Activated T-cell treated with anti-CD3 and anti-CD28 coated beads for 1 hour (primary cell): ENCODE results near the gene MBNL3.
"Not testable (repeated sequence)": the region's sequence is repeated elsewhere in the genome, so short reads cannot be mapped to it uniquely, and the experiment has no call there.

Experiments used
- DNase-seq: peaks from one replicate; pipeline ENCODE4 v3.0.0-alpha.2; 2020; ENCODE audit warnings: low read depth

Gene MBNL3

DNA sequence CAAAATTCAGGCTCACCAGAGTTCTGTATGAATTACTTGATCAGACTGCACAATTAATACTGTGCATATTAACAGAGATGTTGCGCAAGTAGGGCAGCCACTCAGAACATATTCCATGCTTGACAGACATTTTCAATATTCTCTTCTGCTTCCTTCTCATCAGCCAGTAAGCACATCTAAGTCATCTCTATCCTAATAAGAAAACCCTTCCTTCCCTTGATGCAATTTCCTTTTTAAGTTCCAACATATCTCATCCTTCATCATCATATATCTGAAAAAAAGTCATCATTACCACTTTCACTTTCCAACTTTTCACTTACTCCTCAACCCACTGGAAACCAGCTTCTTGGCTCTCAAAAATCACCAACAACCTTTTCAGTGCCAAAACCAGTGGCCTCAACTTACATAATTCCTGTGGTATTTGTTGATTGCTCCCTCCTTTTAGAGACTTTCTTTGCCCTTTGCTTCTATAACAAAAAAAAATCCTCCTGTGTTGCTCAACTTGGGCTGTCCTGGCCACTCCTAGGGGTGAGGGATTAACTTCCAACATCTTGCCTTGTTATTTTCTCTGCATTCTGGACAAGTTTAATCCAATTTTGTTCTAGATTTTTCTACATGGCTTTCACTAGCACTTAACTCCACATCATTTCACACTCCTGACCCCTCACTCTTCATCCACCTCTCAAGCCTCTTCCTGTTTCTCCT lies 14.1 kb downstream of the MBNL3 start:
- DNase-seq, result no peak

- DNase-seq, result no peak
Observed at GRCh38 chrX:132472397-132472796, 16.4 kb downstream of the MBNL3 start.

GRCh38 chrX:132470831-132471230 lies 18.0 kb downstream of the MBNL3 start:
- no peak for DNase-seq

DNA sequence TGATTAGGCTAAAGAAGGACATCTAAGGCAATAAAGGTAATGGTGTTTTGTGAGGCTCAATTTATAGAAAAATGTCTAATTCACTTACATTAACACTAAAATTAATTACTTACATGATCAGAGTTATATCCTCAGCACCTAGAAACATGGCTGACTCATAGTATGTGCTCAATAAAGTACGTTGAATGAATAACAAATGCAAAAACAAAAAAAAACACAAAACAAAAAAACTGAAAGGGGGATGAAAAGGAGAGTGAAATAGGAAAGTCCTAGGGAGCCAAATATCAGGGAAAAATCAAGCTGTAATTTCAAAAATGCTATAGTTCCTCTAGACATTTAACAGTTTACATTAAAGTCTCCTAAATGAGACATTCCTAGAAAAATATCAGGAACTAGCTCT lies 18.7 kb downstream of the MBNL3 start:
- DNase-seq, result no peak

GRCh38 chrX:132468454-132468853 lies 20.4 kb downstream of the MBNL3 start:
- no peak for DNase-seq

- DNase-seq, result no peak
Observed at GRCh38 chrX:132467989-132468388, 20.8 kb downstream of the MBNL3 start.

- DNase-seq, result no peak
Observed at GRCh38 chrX:132467026-132467425, 21.8 kb downstream of the MBNL3 start.

GRCh38 chrX:132463411-132463810 lies 25.4 kb downstream of the MBNL3 start:
- DNase-seq, result no peak

- DNase-seq, result no peak
Observed at GRCh38 chrX:132461886-132462285, 27.0 kb downstream of the MBNL3 start.

DNA sequence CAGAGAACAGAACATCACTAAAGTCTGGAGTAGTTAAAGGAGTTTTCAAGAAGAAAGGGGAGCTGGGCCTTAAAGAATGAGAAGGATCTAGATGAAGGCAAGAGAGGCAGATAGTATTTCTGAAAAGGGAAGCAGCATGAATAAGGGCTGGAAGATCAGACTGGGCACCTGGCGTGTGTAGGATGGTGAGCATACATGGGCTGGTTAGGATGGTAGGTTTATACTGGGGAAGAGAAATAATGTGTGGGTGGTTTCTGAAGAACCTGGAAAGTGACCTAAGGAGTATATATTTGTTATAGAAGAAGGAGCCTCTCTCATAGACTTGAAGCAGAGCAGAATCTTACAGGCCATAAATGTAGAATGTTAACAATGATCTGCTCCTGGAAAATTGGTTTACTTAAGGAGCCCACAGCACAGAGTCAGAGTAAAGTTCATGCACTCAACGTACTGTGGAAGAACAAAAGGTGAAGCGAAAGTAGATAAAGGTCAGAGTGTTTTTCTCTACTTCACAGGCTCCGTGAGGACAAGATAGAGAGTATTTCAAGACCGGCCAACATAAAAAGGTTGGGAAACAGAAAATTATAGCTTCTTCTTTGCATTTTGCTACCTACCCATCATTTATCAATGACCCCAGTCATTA lies 35.8 kb downstream of the MBNL3 start:
- DNase-seq, result no peak

DNA sequence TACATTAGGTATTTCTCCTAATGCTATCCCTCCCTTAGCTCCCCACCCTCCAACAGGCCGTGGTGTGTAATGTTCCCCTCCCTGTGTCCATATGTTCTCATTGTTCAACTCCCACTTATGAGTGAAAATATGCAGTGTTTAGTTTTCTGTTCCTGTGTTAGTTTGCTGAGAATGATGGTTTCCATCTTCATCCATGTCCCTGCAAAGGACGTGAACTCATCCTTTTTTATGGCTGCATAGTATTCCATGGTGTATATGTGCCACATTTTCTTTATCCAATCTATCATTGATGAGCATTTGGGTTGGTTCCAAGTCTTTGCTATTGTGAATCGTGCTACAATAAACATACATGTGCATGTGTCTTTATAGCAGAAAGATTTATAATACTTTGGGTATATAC lies 42.9 kb downstream of the MBNL3 start:
- DNase-seq, result not testable (repeated sequence)

DNA sequence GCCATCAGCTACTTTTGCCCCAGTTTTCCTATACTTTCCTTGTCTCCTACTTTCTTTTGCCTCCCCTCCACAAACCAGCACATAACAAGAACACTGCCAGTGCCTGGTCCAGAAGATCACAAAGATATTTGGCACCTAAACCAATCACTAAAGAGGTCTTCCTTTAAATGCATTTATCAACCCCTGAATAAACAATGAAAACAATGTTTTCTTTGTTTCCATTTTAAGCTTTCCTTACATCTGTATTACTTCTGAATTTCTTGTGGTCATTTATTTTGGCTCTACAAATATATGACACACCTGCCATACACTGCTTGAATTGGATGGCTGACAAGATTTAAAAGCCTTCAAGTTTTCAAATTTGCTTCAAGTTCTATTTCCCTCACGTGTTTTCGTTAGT lies 43.9 kb downstream of the MBNL3 start:
- DNase-seq, result no peak

DNA sequence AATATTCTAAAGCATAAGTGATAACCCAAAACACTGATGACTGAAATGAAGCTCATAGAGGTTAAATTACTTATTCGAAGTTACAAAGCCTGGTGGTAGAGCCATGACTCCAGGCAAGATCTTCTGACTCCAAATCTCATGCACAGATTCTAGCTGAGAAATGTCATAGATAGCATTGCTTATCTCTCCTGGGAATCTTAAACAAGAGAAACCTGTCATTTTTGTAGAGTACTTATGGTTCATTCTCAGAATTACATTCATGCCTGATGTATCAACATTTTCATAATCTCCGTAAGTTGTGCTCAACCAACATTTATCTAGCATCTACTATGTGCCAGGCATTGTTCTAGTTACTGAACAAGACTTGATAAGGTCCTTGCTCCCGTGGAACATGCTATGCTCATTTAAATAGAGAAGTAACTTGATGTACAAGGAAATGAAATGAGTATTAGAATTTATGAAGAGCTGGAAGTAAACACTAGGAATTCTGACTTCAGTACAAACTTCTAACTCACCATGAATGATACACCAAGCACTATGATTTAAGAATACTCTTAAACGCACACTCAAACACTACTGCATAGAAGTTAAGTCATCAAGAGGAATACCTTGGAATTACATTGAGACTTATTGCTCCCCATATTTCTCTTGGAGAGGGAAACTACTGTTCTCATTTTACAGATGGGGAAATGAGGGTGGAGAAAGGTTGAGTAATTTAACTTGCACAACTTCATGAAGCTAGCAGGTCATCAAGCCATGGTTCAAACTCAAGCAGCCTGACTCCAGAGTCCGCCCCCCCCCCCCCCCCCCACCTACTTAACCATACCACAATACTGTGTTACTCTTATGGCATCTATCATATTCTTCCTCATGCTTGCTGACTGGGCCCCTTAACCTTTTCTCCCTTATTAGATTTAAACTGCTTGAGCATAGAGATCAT lies 45.4 kb downstream of the MBNL3 start:
- no peak for DNase-seq

GRCh38 chrX:132442691-132443090 lies 46.1 kb downstream of the MBNL3 start:
- DNase-seq, result no peak

DNA sequence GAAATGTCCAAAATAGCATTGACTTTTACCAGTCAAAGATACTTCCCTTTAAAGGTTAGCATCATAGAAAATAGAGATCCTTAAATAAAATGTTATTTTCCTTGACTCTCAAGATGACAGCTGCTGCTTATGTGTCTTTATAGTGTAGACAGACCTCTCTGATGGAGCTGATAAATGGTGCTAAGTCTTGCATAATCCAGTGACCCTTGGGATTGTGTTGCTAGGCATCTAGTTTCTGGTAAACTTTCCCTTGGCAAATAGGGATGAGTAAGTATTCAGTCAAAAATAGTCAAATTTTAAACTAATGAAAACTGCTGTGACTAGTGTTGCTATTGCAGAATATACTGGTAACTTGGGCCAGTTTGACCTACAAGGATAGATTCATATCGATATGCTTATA lies 53.6 kb downstream of the MBNL3 start:
- DNase-seq, result no peak

DNA sequence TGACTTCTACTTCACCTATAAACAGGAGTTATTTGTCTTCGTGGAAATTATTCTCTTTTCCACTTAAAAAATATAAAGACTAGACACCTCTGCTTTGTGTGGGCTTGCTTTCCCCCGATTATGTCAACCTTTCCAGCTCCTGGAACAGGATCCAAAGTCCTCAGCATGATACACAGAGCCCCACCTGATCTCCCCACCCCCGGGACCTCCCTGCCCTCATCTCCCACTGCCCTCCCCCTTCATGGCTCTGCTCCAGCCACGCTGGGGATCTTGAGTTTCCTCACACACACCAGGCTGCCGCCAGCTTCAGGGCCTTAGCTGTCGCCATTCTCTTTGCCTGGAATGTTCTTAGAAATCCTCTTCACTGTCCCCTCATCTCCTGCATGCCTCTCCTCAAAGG lies 55.3 kb downstream of the MBNL3 start:
- DNase-seq, result no peak

DNA sequence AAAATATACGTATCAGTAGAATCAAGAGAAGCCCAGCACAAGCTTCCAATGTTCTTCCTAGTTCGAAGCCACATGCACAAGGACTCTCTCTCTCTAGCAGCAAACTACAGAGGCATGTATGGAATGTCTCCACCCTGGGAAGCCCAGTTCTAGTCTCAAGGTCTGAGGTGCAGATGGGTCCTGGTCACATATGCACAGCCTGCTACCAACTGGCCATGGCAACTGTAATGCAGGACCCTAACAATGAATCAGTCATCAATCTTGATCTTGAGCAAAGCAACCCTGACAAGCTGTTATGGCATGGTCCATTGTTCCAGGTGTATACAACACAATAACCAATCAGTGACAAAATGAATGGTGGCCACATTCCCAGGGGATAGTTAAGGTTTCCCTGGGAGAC lies 55.8 kb downstream of the MBNL3 start:
- DNase-seq, result no peak

GRCh38 chrX:132428896-132429295 lies 59.9 kb downstream of the MBNL3 start:
- no peak for DNase-seq

- DNase-seq, result no peak
Observed at GRCh38 chrX:132426695-132427281, 62.0 kb downstream of the MBNL3 start.

GRCh38 chrX:132425744-132426318 lies 63.0 kb downstream of the MBNL3 start:
- no peak for DNase-seq

GRCh38 chrX:132423323-132423722 lies 65.5 kb downstream of the MBNL3 start:
- DNase-seq, result no peak

DNA sequence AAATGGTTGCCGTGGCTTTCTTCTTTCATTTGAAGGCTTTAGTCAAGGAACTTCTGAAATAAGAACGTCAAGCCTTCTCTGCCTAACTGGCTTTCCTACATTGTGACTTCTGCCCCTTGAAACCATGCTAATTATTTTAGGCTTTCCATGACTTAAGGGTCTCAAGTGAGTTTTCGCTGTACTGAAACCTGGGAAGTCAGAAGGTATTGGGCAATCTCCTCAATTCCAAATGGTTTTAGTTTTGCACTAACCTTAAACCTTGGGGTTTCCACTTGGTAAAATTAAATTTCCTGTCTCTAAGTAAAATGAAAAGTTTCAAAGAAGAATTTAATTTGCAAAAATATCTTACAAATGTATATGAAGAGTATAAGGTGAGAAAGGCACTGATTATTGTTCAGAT lies 73.8 kb downstream of the MBNL3 start:
- DNase-seq, result no peak
